PFSK-1 (cell line): Measurements from ENCODE around the gene USP36.

Experiments used
- POLR2AphosphoS5 ChIP-seq: IDR thresholded peaks from 2 replicates; pipeline ENCODE4 v1.6.1; 2012; ENCODE audit warnings: low read depth, mild to moderate bottlenecking, control low read depth, low read length, moderate library complexity
- SIN3A ChIP-seq: IDR thresholded peaks from 2 replicates; pipeline ENCODE4 v1.6.1; 2012; ENCODE audit warnings: mild to moderate bottlenecking, low read length, moderate library complexity, borderline replicate concordance; ENCODE audit not compliant: insufficient read depth
- TAF1 ChIP-seq: IDR thresholded peaks from 2 replicates; pipeline ENCODE4 v1.6.1; 2012; ENCODE audit warnings: low read length, control low read depth, borderline replicate concordance; ENCODE audit not compliant: insufficient read depth
- TF ChIP-seq, protein P1 (sequence below), 2 experiments: IDR thresholded peaks; 2 replicates each; pipeline versions ENCODE4 v1.6.1 to v1.8.0; 2011 to 2012; ENCODE audit warnings: low read depth in 2 of 2, low read length in 2 of 2, control low read depth in 1 of 2, inconsistent platforms in 1 of 2, mild to moderate bottlenecking in 1 of 2, moderate library complexity in 1 of 2; ENCODE audit not compliant: insufficient read depth in 1 of 2

DNA sequence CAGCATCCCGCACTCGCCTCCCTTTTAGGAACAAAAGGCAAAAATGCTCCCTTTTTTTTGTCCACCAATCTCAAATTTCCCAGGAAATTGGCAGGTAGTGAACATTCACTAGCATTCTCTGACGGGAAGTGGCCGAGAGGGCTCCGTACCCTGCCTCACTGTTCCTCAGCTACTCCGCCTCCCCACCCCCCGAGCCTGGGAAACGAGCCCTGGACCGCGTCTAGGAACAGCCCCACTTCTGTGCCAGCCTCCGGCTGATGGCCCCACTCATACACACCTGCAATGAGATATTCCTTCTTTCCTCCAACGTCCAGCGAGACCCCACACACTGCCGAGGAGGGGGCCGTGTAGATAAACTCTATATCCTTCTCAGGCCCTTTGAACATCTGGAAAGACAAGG is 30.0 kb upstream of the USP36 start:
- no peak for TF ChIP-seq POLR2AphosphoS5
- TF ChIP-seq TAF1 = no peak
- TF ChIP-seq, protein P1, sequence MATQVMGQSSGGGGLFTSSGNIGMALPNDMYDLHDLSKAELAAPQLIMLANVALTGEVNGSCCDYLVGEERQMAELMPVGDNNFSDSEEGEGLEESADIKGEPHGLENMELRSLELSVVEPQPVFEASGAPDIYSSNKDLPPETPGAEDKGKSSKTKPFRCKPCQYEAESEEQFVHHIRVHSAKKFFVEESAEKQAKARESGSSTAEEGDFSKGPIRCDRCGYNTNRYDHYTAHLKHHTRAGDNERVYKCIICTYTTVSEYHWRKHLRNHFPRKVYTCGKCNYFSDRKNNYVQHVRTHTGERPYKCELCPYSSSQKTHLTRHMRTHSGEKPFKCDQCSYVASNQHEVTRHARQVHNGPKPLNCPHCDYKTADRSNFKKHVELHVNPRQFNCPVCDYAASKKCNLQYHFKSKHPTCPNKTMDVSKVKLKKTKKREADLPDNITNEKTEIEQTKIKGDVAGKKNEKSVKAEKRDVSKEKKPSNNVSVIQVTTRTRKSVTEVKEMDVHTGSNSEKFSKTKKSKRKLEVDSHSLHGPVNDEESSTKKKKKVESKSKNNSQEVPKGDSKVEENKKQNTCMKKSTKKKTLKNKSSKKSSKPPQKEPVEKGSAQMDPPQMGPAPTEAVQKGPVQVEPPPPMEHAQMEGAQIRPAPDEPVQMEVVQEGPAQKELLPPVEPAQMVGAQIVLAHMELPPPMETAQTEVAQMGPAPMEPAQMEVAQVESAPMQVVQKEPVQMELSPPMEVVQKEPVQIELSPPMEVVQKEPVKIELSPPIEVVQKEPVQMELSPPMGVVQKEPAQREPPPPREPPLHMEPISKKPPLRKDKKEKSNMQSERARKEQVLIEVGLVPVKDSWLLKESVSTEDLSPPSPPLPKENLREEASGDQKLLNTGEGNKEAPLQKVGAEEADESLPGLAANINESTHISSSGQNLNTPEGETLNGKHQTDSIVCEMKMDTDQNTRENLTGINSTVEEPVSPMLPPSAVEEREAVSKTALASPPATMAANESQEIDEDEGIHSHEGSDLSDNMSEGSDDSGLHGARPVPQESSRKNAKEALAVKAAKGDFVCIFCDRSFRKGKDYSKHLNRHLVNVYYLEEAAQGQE (IDR thresholded peaks at IDR 0.05; ENCODE audit: insufficient read depth in 1 of 2, low read depth in 2 of 2, low read length in 2 of 2) = no peak
- TF ChIP-seq SIN3A = no peak
